Measurements from ENCODE around the gene SLC44A4.

The SLC44A4 gene

DNA sequence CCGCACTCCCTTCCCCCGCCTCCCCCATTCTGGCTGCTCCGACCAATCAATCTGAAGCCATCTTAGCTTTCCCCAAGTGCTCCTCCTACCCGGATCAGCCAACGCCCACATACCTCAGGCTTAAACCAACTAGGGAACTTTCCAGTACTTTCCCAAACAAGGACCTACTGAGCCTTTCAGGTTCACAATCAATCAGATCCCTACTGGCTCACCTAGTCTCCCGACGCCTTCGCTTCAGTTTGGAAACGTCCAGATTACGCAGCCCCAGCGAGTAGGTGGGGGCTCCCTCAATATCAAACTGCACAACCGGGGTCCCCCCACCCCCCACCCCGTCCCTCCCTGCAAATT lies 64.1 kb downstream of the SLC44A4 start:
- Histone ChIP-seq H3K9me3 (ENCODE audit: control insufficient read depth, insufficient read depth, low read depth, low read length) (no peaks in the 10 kb centered on the region), H3K4me1 (ENCODE audit: control insufficient read depth, insufficient read depth, low read length) (peaks cover 4% of the 10 kb centered on the region; the same call in 1 of the 2 replicates), H3K36me3 (ENCODE audit: control insufficient read depth in 2 of 2, insufficient read depth in 1 of 2, low read length in 2 of 2) (peaks cover 0 to 29% of the 10 kb centered on the region in 2 experiments; a peak in 1 of 3 replicates), H3K27ac (ENCODE audit: extremely low read depth, low read depth, low read length) (peak overlapping the region; percentile 78), H3K4me3 (ENCODE audit: low read depth, low read length) (peak overlapping the region; percentile 26)
- ChIA-PET CTCF (interaction anchor here (0.7 to 3.1 kb wide), 5 partner anchors 11 to 1099 kb away, joined by 3 to 13 read pairs (median 3); partner anchors contain the start of genes HSPA1B and VARS1), POLR2A (interaction anchor here (0.6 to 5.6 kb wide), 38 partner anchors 8 to 1157 kb away, joined by 3 to 206 read pairs (median 4); partner anchors contain the start of genes ABHD16A, CLIC1, DDAH2 and GPANK1)
- no peak for TF ChIP-seq IKZF3 (tag by site-specific recombination; IDR thresholded peaks at IDR 0.05)
- TF ChIP-seq, protein P1, sequence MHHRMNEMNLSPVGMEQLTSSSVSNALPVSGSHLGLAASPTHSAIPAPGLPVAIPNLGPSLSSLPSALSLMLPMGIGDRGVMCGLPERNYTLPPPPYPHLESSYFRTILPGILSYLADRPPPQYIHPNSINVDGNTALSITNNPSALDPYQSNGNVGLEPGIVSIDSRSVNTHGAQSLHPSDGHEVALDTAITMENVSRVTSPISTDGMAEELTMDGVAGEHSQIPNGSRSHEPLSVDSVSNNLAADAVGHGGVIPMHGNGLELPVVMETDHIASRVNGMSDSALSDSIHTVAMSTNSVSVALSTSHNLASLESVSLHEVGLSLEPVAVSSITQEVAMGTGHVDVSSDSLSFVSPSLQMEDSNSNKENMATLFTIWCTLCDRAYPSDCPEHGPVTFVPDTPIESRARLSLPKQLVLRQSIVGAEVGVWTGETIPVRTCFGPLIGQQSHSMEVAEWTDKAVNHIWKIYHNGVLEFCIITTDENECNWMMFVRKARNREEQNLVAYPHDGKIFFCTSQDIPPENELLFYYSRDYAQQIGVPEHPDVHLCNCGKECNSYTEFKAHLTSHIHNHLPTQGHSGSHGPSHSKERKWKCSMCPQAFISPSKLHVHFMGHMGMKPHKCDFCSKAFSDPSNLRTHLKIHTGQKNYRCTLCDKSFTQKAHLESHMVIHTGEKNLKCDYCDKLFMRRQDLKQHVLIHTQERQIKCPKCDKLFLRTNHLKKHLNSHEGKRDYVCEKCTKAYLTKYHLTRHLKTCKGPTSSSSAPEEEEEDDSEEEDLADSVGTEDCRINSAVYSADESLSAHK (tag by site-specific recombination; IDR thresholded peaks at IDR 0.05), result no peak
- no peak for TF ChIP-seq ZNF501 (tag by site-specific recombination; IDR thresholded peaks at IDR 0.05)
- no peak for TF ChIP-seq ZNF302 (tag by site-specific recombination; IDR thresholded peaks at IDR 0.05; ENCODE audit: low read depth)
- TF ChIP-seq, protein P2, sequence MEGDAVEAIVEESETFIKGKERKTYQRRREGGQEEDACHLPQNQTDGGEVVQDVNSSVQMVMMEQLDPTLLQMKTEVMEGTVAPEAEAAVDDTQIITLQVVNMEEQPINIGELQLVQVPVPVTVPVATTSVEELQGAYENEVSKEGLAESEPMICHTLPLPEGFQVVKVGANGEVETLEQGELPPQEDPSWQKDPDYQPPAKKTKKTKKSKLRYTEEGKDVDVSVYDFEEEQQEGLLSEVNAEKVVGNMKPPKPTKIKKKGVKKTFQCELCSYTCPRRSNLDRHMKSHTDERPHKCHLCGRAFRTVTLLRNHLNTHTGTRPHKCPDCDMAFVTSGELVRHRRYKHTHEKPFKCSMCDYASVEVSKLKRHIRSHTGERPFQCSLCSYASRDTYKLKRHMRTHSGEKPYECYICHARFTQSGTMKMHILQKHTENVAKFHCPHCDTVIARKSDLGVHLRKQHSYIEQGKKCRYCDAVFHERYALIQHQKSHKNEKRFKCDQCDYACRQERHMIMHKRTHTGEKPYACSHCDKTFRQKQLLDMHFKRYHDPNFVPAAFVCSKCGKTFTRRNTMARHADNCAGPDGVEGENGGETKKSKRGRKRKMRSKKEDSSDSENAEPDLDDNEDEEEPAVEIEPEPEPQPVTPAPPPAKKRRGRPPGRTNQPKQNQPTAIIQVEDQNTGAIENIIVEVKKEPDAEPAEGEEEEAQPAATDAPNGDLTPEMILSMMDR (tag by site-specific recombination; IDR thresholded peaks at IDR 0.05), result no peak
- TF ChIP-seq ZNF558 (tag by site-specific recombination; IDR thresholded peaks at IDR 0.05), result no peak
- TF ChIP-seq ZFHX2 (tag by site-specific recombination; conservative IDR thresholded peaks at IDR 0.05), result no peak

DNA sequence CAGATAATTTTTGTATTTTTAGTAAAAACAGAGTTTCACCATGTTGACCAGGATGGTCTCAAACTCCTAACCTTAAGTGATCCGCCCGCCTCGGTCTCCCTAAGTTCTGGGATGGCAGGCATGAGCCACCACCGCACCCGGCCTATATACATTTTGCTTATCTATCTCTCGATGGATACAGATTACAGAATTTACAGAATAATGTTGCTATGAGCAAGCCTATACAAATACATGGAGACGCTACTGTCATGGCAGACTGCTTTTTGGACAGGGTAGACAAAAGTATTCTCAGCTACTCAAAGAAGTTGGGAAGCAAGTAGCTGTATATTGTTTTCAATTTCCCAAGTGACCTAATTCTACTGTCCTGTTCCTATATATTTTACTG lies 65.3 kb downstream of the SLC44A4 start:
- CTCF ChIA-PET, result interaction anchor here (0.7 to 3.1 kb wide), 6 partner anchors 8 to 23 kb away, joined by 3 to 13 read pairs (median 4); partner anchors contain the start of genes HSPA1B and VARS1
- Histone ChIP-seq H3K4me1 (ENCODE audit: control insufficient read depth, insufficient read depth, low read length) (peaks cover 4% of the 10 kb centered on the region; the same call in 1 of the 2 replicates), H3K9me3 (ENCODE audit: control insufficient read depth, insufficient read depth, low read depth, low read length) (no peaks in the 10 kb centered on the region), H3K36me3 (ENCODE audit: control insufficient read depth in 2 of 2, insufficient read depth in 1 of 2, low read length in 2 of 2) (peaks cover 0 to 18% of the 10 kb centered on the region in 2 experiments; a peak in 1 of 3 replicates), H3K27ac (ENCODE audit: extremely low read depth, low read depth, low read length) (peak overlapping the region; percentile 80), H3K4me3 (ENCODE audit: low read depth, low read length) (no peak overlapping the region)
- TF ChIP-seq ZNF596 (tag by site-specific recombination; IDR thresholded peaks at IDR 0.05) (no peak), RBAK (tag by site-specific recombination; IDR thresholded peaks at IDR 0.05) (no peak), ZNF24 (tag by site-specific recombination; IDR thresholded peaks at IDR 0.05) (no peak), ZBTB20 (tag by site-specific recombination; IDR thresholded peaks at IDR 0.05) (no peak), HOXA7 (CRISPR knock-in tag; IDR thresholded peaks at IDR 0.05; ENCODE audit: borderline replicate concordance) (no peak), ZNF600 (tag by site-specific recombination; IDR thresholded peaks at IDR 0.05) (no peak), ZNF416 (tag by site-specific recombination; IDR thresholded peaks at IDR 0.05) (no peak), OVOL3 (tag by site-specific recombination; IDR thresholded peaks at IDR 0.05) (no peak), KLF16 (tag by site-specific recombination; IDR thresholded peaks at IDR 0.05) (no peak)
- TF ChIP-seq, protein P2 (tag by site-specific recombination; IDR thresholded peaks at IDR 0.05), result no peak
- TF ChIP-seq, protein P3, sequence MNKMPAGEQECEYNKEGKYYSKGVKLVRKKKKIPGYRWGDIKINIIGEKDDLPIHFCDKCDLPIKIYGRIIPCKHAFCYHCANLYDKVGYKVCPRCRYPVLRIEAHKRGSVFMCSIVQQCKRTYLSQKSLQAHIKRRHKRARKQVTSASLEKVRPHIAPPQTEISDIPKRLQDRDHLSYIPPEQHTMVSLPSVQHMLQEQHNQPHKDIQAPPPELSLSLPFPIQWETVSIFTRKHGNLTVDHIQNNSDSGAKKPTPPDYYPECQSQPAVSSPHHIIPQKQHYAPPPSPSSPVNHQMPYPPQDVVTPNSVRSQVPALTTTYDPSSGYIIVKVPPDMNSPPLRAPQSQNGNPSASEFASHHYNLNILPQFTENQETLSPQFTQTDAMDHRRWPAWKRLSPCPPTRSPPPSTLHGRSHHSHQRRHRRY (tag by site-specific recombination; IDR thresholded peaks at IDR 0.05), result no peak
- POLR2A ChIA-PET, result interaction anchor here (0.9 to 5.6 kb wide), 8 partner anchors 9 to 50 kb away, joined by 3 to 206 read pairs (median 11); partner anchors contain the start of genes HSPA1B, NEU1 and VARS1
